IMR-90 (cell line): ENCODE data around the gene NFE2. TPM values are rescaled to one million over a fixed set of nuclear protein-coding genes. Genes with fewer than 3 reads are reported as not detected.

Experiments
- ATAC-seq: fragments of 200-7000 bp; cut with Tn5 transposase; 2 replicates; pipeline ENCODE4 v1.9.1; 2020; ENCODE audit warnings: low read depth, mild to moderate bottlenecking, moderate library complexity
- BruUV-seq: library from RNA; stranded (reverse); fragments of 400-500 nt; replicated peaks from 2 replicates; lab custom pipeline; 2021; lab: Mats Ljungman, UMichigan
- CTCF ChIA-PET: fragments of 300-600 bp; formaldehyde crosslinking; extraction: SDS; loops from one replicate; lab custom pipeline; 2021; ENCODE audit warnings: antibody characterized with exemption; lab: Yijun Ruan, JAX
- POLR2A ChIA-PET: fragments of 300-600 bp; sonication (Branson Sonifier 250); formaldehyde crosslinking; loops from one replicate; lab custom pipeline; 2022; ENCODE audit warnings: antibody characterized with exemption; ENCODE audit not compliant: unreplicated experiment; lab: Charles Lee
- DNase-seq: peaks from one replicate; pipeline ENCODE4 v3.0.0; 2013
- H2AFZ ChIP-seq: replicated peaks from 2 replicates; pipeline ENCODE3; 2013; ENCODE audit warnings: low read length, mild to moderate bottlenecking; ENCODE audit not compliant: poor library complexity
- H2AK5ac ChIP-seq: 2 replicates; pipeline ENCODE4 v1.6.1; 2013; ENCODE audit warnings: low read depth, low read length, inconsistent platforms
- H2AK9ac ChIP-seq: replicated peaks from 2 replicates; pipeline ENCODE3; 2013; ENCODE audit warnings: mild to moderate bottlenecking, low read depth, low read length, moderate library complexity; ENCODE audit not compliant: poor library complexity
- H2BK120ac ChIP-seq: 2 replicates; pipeline ENCODE4 v1.6.1; 2013; ENCODE audit warnings: low read depth, low read length, inconsistent platforms
- H2BK15ac ChIP-seq: 3 replicates; pipeline ENCODE4 v1.6.1; 2013; ENCODE audit warnings: low read depth, low read length, inconsistent platforms
- H2BK20ac ChIP-seq: 2 replicates; pipeline ENCODE4 v1.6.1; 2013; ENCODE audit warnings: low read depth, mild to moderate bottlenecking, inconsistent platforms, low read length, moderate library complexity
- H2BK5ac ChIP-seq: 2 replicates; pipeline ENCODE4 v1.6.1; 2013; ENCODE audit warnings: mild to moderate bottlenecking, low read depth, low read length, inconsistent platforms; ENCODE audit not compliant: poor library complexity, severe bottlenecking
- H3K14ac ChIP-seq: replicated peaks from 2 replicates; pipeline ENCODE4 v1.6.1; 2013; ENCODE audit warnings: low read depth, low read length, inconsistent platforms
- H3K18ac ChIP-seq: 2 replicates; pipeline ENCODE4 v1.6.1; 2013; ENCODE audit warnings: low read depth, low read length, control low read depth
- H3K23ac ChIP-seq: 2 replicates; pipeline ENCODE4 v1.6.1; 2013; ENCODE audit warnings: low read depth, low read length, inconsistent platforms
- H3K27ac ChIP-seq: 2 replicates; pipeline ENCODE4 v1.5.1; 2013; ENCODE audit warnings: mild to moderate bottlenecking, control low read depth, low read length; ENCODE audit not compliant: insufficient read depth
- H3K27me3 ChIP-seq: 2 replicates; pipeline ENCODE4 v1.6.1; 2013; ENCODE audit warnings: low read length; ENCODE audit not compliant: control insufficient read depth, insufficient read depth
- H3K36me3 ChIP-seq: 2 replicates; pipeline ENCODE4 v1.6.1; 2013; ENCODE audit warnings: low read length, mixed read lengths; ENCODE audit not compliant: control insufficient read depth, insufficient read depth
- H3K4ac ChIP-seq: 2 replicates; pipeline ENCODE4 v1.6.1; 2013; ENCODE audit warnings: low read depth, low read length, inconsistent platforms
- H3K4me1 ChIP-seq: 2 replicates; pipeline ENCODE4 v1.6.1; 2013; ENCODE audit warnings: low read length, mixed read lengths; ENCODE audit not compliant: control insufficient read depth, insufficient read depth
- H3K4me2 ChIP-seq: 2 replicates; pipeline ENCODE4 v1.6.1; 2013; ENCODE audit warnings: low read depth, mild to moderate bottlenecking, control low read depth, low read length, moderate library complexity
- H3K4me3 ChIP-seq: 2 replicates; pipeline ENCODE4 v1.5.1; 2013; ENCODE audit warnings: low read depth, mild to moderate bottlenecking, control low read depth, low read length, moderate library complexity; ENCODE audit not compliant: insufficient read depth
- H3K56ac ChIP-seq: 2 replicates; pipeline ENCODE4 v1.6.1; 2013; ENCODE audit warnings: low read length, inconsistent platforms; ENCODE audit not compliant: insufficient read depth; ENCODE audit errors: extremely low read depth
- H3K79me1 ChIP-seq, 2 experiments: 2 replicates each; pipeline ENCODE4 v1.6.1; 2013; ENCODE audit warnings: low read length in 2 of 2, inconsistent platforms in 1 of 2, low read depth in 1 of 2
- H3K9ac ChIP-seq: 2 replicates; pipeline ENCODE4 v1.6.1; 2013; ENCODE audit warnings: low read depth, low read length, control low read depth
- H3K9me1 ChIP-seq: 2 replicates; pipeline ENCODE4 v1.6.1; 2013; ENCODE audit warnings: low read length, inconsistent platforms; ENCODE audit not compliant: insufficient read depth
- H3K9me3 ChIP-seq: 2 replicates; pipeline ENCODE4 v1.6.1; 2013; ENCODE audit warnings: low read length; ENCODE audit not compliant: control insufficient read depth, insufficient read depth
- H4K20me1 ChIP-seq: 2 replicates; pipeline ENCODE4 v1.6.1; 2013; ENCODE audit warnings: low read length, inconsistent platforms; ENCODE audit not compliant: insufficient read depth
- H4K5ac ChIP-seq: 2 replicates; pipeline ENCODE4 v1.6.1; 2013; ENCODE audit warnings: mild to moderate bottlenecking, low read depth, low read length, control low read depth
- H4K8ac ChIP-seq, 2 experiments: 2 replicates each; pipeline ENCODE4 v1.6.1; 2013; ENCODE audit warnings: low read depth in 2 of 2, low read length in 2 of 2, control low read depth in 1 of 2, inconsistent platforms in 1 of 2
- H4K91ac ChIP-seq: 2 replicates; pipeline ENCODE4 v1.6.1; 2013; ENCODE audit warnings: low read depth, low read length, inconsistent platforms; ENCODE audit not compliant: insufficient read depth
- CEBPB ChIP-seq: IDR thresholded peaks from 2 replicates; pipeline ENCODE4 v1.6.1; 2012; ENCODE audit warnings: low read depth, low read length, improper control_type of control experiment
- CHD1 ChIP-seq: IDR thresholded peaks from 2 replicates; pipeline ENCODE4 v1.6.1; 2012; ENCODE audit warnings: low read depth, low read length, improper control_type of control experiment
- MAFK ChIP-seq: IDR thresholded peaks from 2 replicates; pipeline ENCODE4 v1.6.1; 2012; ENCODE audit warnings: low read depth, low read length, improper control_type of control experiment
- POLR2A ChIP-seq: IDR thresholded peaks from 2 replicates; pipeline ENCODE4 v1.6.1; 2012; ENCODE audit warnings: mild to moderate bottlenecking, low read depth, low read length
- RCOR1 ChIP-seq: IDR thresholded peaks from 2 replicates; pipeline ENCODE4 v1.6.1; 2012; ENCODE audit warnings: mild to moderate bottlenecking, low read length, improper control_type of control experiment; ENCODE audit not compliant: insufficient replicate concordance
- SMC3 ChIP-seq: fragments of 150-350 bp; IDR thresholded peaks from 2 replicates; pipeline ENCODE4 v1.6.1; 2016; ENCODE audit warnings: low read depth, mild to moderate bottlenecking, antibody characterized with exemption, low read length, moderate library complexity
- WGBS, 2 experiments: methylation state at CpG; one replicate each; pipeline versions ENCODE4 v1.1.5 to v1.1.7; 2013; ENCODE audit warnings: missing lambda C conversion rate in 2 of 2; ENCODE audit not compliant: insufficient read length in 1 of 2; ENCODE audit errors: extremely low coverage in 2 of 2; 5-methylcytosine and 5-hydroxymethylcytosine counted together
- dilution Hi-C: fragments of 300-500 bp; cut with HindIII; formaldehyde crosslinking; loops from one replicate; pipeline ENCODE4 v1.14.3; 2018; ENCODE audit warnings: low sequenced_read_pairs; ENCODE audit not compliant: unreplicated experiment
- in situ Hi-C: fragments of 300-500 bp; cut with MboI; formaldehyde crosslinking; loops from 3 replicates; pipeline ENCODE4 v1.14.3; 2019; ENCODE audit warnings: low sequenced_read_pairs, inconsistent platforms, mixed read lengths
- intact Hi-C: fragments of 100-400 bp; cut with micrococcal nuclease; formaldehyde crosslinking; loops from 2 replicates; pipeline ENCODE4 v1.10.0; 2022
- polyA plus RNA-seq, 3 experiments: library from polyadenylated mRNA; depleted of rRNA; stranded (reverse); fragments of >200 nt; gene quantifications; 2 replicates each; pipeline ENCODE4 v1.2.3, GENCODE V29; 2012; ENCODE audit warnings: low replicate concordance in 1 of 3
- total RNA-seq: library from RNA; depleted of rRNA; stranded (reverse); fragments of >200 nt; gene quantifications from 2 replicates; pipeline ENCODE4 v1.2.3, GENCODE V29; 2012

The NFE2 gene
- total and polyA plus RNA-seq, 2 of the 4 experiments (the other 2 are of a cell fraction): 0.18 to 0.32 TPM

GRCh38 chr12:54296393-54297099 lies 4.3 kb downstream of the NFE2 start:
- in situ Hi-C loops: no loop called here
- Histone ChIP-seq H2AK9ac (no peak overlapping the region), H4K5ac (no peak overlapping the region), H3K36me3 (no peaks in the 10 kb centered on the region), H3K14ac (no peak overlapping the region), H3K27me3 (peaks cover 20% of the 10 kb centered on the region), H2BK120ac (no peak overlapping the region), H3K9me1 (0 out of 2 replicates have a peak, but pooled peaks cover 3% of the 10 kb centered on the region), H2AFZ (no peak overlapping the region), H2BK20ac (no peak overlapping the region), H3K79me1 (no peaks in the 10 kb centered on the region), H3K9ac (no peak overlapping the region), H2BK5ac (no peak overlapping the region), H4K91ac (no peak overlapping the region), H4K20me1 (no peaks in the 10 kb centered on the region), H3K27ac (no peak overlapping the region), H3K56ac (no peak overlapping the region), H3K4me3 (no peak overlapping the region), H2AK5ac (no peak overlapping the region), H4K8ac (no peak overlapping the region), H3K9me3 (no peaks in the 10 kb centered on the region), H3K4me1 (peaks cover 6% of the 10 kb centered on the region), H3K4ac (no peak overlapping the region), H3K4me2 (no peak overlapping the region), H3K23ac (0 out of 2 replicates have a peak overlapping the region, but pooled peaks have one; percentile 31), H3K18ac (no peak overlapping the region), H2BK15ac (no peak overlapping the region)
- TF ChIP-seq CEBPB (no peak), MAFK (no peak), CHD1 (no peak), POLR2A (no peak), RCOR1 (no peak), SMC3 (no peak)
- dilution Hi-C loops: no loop called here
- no TSS peak for BruUV-seq
- ChIA-PET CTCF (interaction anchor here (0.6 kb wide), 1 partner anchor 15 kb away, joined by 4 read pairs; no protein-coding TSS in a partner anchor), POLR2A (no interaction called here)
- intact Hi-C loops: no loop called here
- ATAC-seq (no peak), DNase-seq (no peak)
- 25% methylated on average over 1 of the region's 5 CpGs; no CpG with 5 or more reads in 1 of the 2 experiments for WGBS, 2 experiments
